GM10266 (cell line): Measurements from ENCODE around the gene PARP3.

ENCODE experiments used
- DNase-seq: peaks from one replicate; pipeline ENCODE4 v3.0.0; 2012; ENCODE audit errors: extremely low spot score
- TF ChIP-seq, protein P1 (sequence below): IDR thresholded peaks from 2 replicates; pipeline ENCODE4 v1.5.1; 2012; ENCODE audit warnings: mild to moderate bottlenecking, low read depth; ENCODE audit not compliant: control insufficient read depth, insufficient read depth; ENCODE audit errors: missing control alignments

The PARP3 gene

DNA sequence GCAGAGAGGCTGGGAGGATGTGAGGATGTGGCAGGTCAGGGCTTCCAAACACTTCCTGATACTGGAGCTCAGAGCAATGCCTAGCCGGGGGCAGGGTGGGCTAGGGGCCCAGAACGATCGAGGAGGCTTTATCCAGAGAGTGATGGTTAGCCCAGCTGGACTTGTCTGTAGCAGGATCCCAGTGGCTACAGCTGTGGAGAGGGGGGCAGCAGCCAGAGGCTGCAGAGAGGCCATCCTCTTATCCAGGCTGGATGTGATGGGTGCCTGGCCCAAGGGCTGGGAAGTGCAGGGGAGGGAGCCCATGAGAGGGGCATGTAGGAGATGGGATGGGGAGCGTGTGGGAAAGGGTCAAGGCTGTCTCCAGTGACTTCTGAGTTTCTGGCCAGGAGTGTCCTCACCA lies 4.6 kb downstream of the PARP3 start:
- DNase-seq: no peak
- TF ChIP-seq, protein P1, sequence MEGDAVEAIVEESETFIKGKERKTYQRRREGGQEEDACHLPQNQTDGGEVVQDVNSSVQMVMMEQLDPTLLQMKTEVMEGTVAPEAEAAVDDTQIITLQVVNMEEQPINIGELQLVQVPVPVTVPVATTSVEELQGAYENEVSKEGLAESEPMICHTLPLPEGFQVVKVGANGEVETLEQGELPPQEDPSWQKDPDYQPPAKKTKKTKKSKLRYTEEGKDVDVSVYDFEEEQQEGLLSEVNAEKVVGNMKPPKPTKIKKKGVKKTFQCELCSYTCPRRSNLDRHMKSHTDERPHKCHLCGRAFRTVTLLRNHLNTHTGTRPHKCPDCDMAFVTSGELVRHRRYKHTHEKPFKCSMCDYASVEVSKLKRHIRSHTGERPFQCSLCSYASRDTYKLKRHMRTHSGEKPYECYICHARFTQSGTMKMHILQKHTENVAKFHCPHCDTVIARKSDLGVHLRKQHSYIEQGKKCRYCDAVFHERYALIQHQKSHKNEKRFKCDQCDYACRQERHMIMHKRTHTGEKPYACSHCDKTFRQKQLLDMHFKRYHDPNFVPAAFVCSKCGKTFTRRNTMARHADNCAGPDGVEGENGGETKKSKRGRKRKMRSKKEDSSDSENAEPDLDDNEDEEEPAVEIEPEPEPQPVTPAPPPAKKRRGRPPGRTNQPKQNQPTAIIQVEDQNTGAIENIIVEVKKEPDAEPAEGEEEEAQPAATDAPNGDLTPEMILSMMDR: no peak

GRCh38 chr3:51947215-51947900 lies 5.2 kb downstream of the PARP3 start:
- DNase-seq: no peak
- TF ChIP-seq, protein P1: no peak

DNA sequence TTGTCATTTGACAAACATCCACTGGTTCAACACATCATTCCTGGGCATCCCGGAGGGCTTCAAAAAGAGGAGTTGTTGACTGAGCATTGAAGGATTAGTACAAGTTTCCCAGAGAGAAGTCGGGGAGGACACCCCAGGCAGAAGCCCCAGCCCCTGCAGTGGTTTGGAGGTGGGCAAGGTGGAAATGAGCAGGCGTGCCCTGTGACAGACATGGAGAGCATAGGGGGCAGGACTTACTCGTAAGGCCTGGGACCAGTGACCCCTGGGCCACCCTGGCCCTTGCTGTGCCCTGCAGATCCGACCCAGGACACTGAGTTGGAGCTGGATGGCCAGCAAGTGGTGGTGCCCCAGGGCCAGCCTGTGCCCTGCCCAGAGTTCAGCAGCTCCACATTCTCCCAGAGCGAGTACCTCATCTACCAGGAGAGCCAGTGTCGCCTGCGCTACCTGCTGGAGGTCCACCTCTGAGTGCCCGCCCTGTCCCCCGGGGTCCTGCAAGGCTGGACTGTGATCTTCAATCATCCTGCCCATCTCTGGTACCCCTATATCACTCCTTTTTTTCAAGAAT lies 5.9 kb downstream of the PARP3 start:
- TF ChIP-seq, protein P1: no peak
- DNase-seq: no peak

DNA sequence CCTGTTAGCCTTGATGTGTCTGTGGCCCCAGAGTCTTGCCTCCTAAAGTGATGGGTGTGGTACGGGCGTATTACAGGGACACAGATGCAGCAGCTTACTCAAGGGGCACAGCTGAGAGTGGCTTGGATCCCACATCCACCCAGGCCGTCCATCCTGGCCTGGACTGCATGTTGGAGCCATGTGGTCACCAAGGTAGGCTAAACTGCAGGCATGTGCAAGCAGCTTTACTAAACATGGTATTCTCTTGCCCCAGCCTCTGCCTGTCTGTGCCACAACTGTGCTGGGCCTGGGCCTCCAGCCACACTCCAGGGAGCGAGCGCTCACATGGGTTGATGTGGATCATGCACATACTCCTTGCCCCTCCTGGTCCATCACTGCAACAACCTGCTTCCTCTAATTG lies 7.0 kb downstream of the PARP3 start:
- DNase-seq: no peak
- TF ChIP-seq, protein P1: no peak

- no peak for DNase-seq
- TF ChIP-seq, protein P1: no peak
These were observed 8.7 kb downstream of the PARP3 start for GRCh38 chr3:51950899-51951298.

DNA sequence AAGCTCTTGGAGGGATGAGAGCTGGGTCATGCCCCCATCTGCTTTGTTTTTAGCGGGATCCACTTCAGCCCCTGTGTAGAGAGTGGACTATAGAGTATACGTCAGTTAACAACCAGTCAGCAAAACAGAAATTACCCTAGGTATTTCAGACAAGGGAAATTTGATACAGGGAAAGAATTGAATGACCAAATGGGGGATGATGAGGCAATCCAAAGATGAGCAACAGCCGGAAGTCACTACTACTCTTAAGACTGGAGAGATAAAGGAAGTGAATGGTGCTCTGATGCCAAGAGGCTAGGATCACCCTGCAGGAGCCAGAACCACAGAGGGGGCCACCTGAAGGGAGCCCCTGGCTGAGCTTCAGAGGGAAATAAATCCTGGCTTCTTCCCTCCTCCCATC lies 11.3 kb downstream of the PARP3 start:
- no peak for DNase-seq
- TF ChIP-seq, protein P1: no peak

DNA sequence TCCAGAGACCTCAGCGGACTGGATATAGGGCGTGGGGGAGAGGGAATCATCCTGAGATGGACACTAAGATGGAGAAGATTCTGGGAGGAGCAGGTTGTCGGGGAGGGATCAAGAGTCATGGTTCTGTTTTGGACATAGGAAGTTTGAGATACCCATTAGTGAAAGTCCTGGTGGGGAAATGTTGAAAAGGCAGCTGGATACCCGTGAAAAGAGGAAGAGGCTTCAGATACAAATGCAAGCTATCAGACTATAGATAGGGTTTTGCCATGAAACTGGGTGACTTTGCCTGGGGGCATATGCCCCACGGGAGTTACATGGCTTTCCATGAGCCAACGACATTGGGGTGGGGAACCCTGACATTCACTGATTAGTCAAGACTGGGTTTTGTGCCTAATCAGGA lies 11.9 kb downstream of the PARP3 start:
- TF ChIP-seq, protein P1: no peak
- DNase-seq: no peak
